HepG2 (cell line): ENCODE measurements around the gene FBXL12. TPM values are rescaled to one million over a fixed set of nuclear protein-coding genes. Genes with fewer than 3 reads are reported as not detected.

Experiments used
- ATAC-seq: fragments of 200-7000 bp; cut with Tn5 transposase; 3 replicates; pipeline ENCODE4 v1.9.1; 2020; ENCODE audit warnings: mild to moderate bottlenecking, moderate library complexity
- BruUV-seq: library from RNA; stranded (reverse); fragments of 400-500 nt; replicated peaks from 2 replicates; lab custom pipeline; 2021; lab: Mats Ljungman, UMichigan
- CTCF ChIA-PET: fragments of 300-600 bp; formaldehyde crosslinking; extraction: SDS; loops from one replicate; lab custom pipeline; 2021; ENCODE audit warnings: low total read pairs, inconsistent platforms, low intra/inter-chr PET ratio; lab: Yijun Ruan, JAX
- POLR2A ChIA-PET: fragments of 350-600 bp; sonication (Branson Sonifier 250); formaldehyde crosslinking; loops from one replicate; lab custom pipeline; 2020; ENCODE audit warnings: antibody characterized with exemption, inconsistent platforms; lab: Yijun Ruan, JAX
- DNase-seq: peaks from one replicate; pipeline ENCODE4 v3.0.0-alpha.2; 2015; ENCODE audit warnings: low spot score
- FAIRE-seq: peaks from 3 replicates; lab custom pipeline; 2011; peaks lifted over from hg19 to GRCh38; lab: Jason Lieb, UNC
- H2AFZ ChIP-seq: one replicate; pipeline ENCODE4 v1.6.1; 2011; ENCODE audit warnings: low read length, inconsistent platforms
- H3K27ac ChIP-seq: fragments of 300-600 bp; 3 replicates; pipeline ENCODE4 v1.8.0; 2011; ENCODE audit warnings: mixed run types, mild to moderate bottlenecking, mixed read lengths, low read length, inconsistent platforms; ENCODE audit not compliant: insufficient read depth; ENCODE audit errors: extremely low read length
- H3K27me3 ChIP-seq, 2 experiments: fragments of 200-600 bp in 1 of 2; 2 replicates in 1 of 2; 3 replicates in 1 of 2; pipeline versions ENCODE4 v1.6.0 to v1.8.0; 2011; ENCODE audit warnings: low read length in 2 of 2, mild to moderate bottlenecking in 2 of 2, moderate library complexity in 2 of 2, inconsistent platforms in 1 of 2; ENCODE audit not compliant: insufficient read depth in 2 of 2, control insufficient read depth in 1 of 2
- H3K36me3 ChIP-seq, 2 experiments: fragments of 200-600 bp in 1 of 2; replicated peaks in 1 of 2; 2 replicates in 1 of 2; 3 replicates in 1 of 2; pipeline versions ENCODE4 v1.5.1 to v1.8.0; 2011; ENCODE audit warnings: low read length in 2 of 2, inconsistent platforms in 1 of 2; ENCODE audit not compliant: insufficient read depth in 2 of 2, control insufficient read depth in 1 of 2
- H3K4me1 ChIP-seq: 2 replicates; pipeline ENCODE4 v1.5.1; 2012; ENCODE audit warnings: low read length, inconsistent platforms; ENCODE audit not compliant: insufficient read depth
- H3K4me2 ChIP-seq: 2 replicates; pipeline ENCODE4 v1.6.0; 2011; ENCODE audit warnings: low read depth, low read length, inconsistent platforms
- H3K4me3 ChIP-seq, 3 experiments: fragments of 200-600 bp in 1 of 3; sonication (generic), shearing (Covaris generic) in 1 of 3; replicated peaks in 1 of 3; 2 replicates each; pipeline ENCODE4 v1.5.1; 2011 to 2016; ENCODE audit warnings: low read length in 3 of 3, inconsistent platforms in 2 of 3, low read depth in 2 of 3, mild to moderate bottlenecking in 2 of 3, control low read depth in 1 of 3, mixed read lengths in 1 of 3; ENCODE audit not compliant: insufficient read depth in 1 of 3
- H3K79me2 ChIP-seq: one replicate; pipeline ENCODE4 v1.6.1; 2011; ENCODE audit warnings: low read length, inconsistent platforms; ENCODE audit not compliant: insufficient read depth
- H3K9ac ChIP-seq: 2 replicates; pipeline ENCODE4 v1.6.0; 2011; ENCODE audit warnings: mild to moderate bottlenecking, low read depth, low read length, inconsistent platforms; ENCODE audit not compliant: insufficient read depth
- H3K9me3 ChIP-seq: 2 replicates; pipeline ENCODE4 v1.5.1; 2012; ENCODE audit warnings: mild to moderate bottlenecking, low read length
- H4K20me1 ChIP-seq: 2 replicates; pipeline ENCODE4 v1.6.0; 2011; ENCODE audit warnings: inconsistent platforms, mild to moderate bottlenecking, low read length, moderate library complexity; ENCODE audit not compliant: insufficient read depth
- ETV6 ChIP-seq: sonication (generic); formaldehyde crosslinking; conservative IDR thresholded peaks from 2 replicates; pipeline ENCODE4 v1.4.0; 2020; ENCODE audit warnings: missing genetic modification reagents
- HBP1 ChIP-seq: IDR thresholded peaks from 2 replicates; pipeline ENCODE4 v1.6.1; 2016; ENCODE audit warnings: low read depth, control low read depth
- IRX3 ChIP-seq: sonication (generic); formaldehyde crosslinking; IDR thresholded peaks from 2 replicates; pipeline ENCODE4 v1.8.1; 2023; ENCODE audit warnings: mild to moderate bottlenecking, low read depth, missing genetic modification reagents, borderline replicate concordance
- JDP2 ChIP-seq: sonication (generic); formaldehyde crosslinking; IDR thresholded peaks from 2 replicates; pipeline ENCODE4 v1.8.1; 2022; ENCODE audit warnings: missing genetic modification reagents, borderline replicate concordance
- KDM5A ChIP-seq: fragments of 200-600 bp; sonication (generic); IDR thresholded peaks from 2 replicates; pipeline ENCODE4 v1.7.0; 2018; ENCODE audit warnings: antibody characterized with exemption, mild to moderate bottlenecking, low read length, borderline replicate concordance
- MED13 ChIP-seq: sonication (generic); formaldehyde crosslinking; IDR thresholded peaks from 2 replicates; pipeline ENCODE4 v1.5.0; 2020; ENCODE audit warnings: missing genetic modification reagents
- NR1H2 ChIP-seq: sonication (generic); formaldehyde crosslinking; IDR thresholded peaks from 2 replicates; pipeline ENCODE4 v1.8.1; 2022; ENCODE audit warnings: low read depth, missing genetic modification reagents, borderline replicate concordance
- NR2F1 ChIP-seq, 2 experiments: fragments of 450-650 bp in 1 of 2; formaldehyde crosslinking in 1 of 2; IDR thresholded peaks; 2 replicates each; pipeline versions ENCODE4 v1.5.0 to v1.6.1; 2016 to 2020; ENCODE audit warnings: mild to moderate bottlenecking in 1 of 2, missing compliant biosample characterization in 1 of 2, missing genetic modification reagents in 1 of 2, moderate library complexity in 1 of 2
- PITX1 ChIP-seq: sonication (generic); formaldehyde crosslinking; IDR thresholded peaks from 2 replicates; pipeline ENCODE4 v1.5.1; 2020; ENCODE audit warnings: mild to moderate bottlenecking, missing genetic modification reagents
- SMAD1 ChIP-seq: sonication (generic); formaldehyde crosslinking; IDR thresholded peaks from 2 replicates; pipeline ENCODE4 v1.4.0; 2020; ENCODE audit warnings: missing genetic modification reagents, low read depth, mild to moderate bottlenecking, borderline replicate concordance
- TBX2 ChIP-seq: sonication (generic); formaldehyde crosslinking; IDR thresholded peaks from 2 replicates; pipeline ENCODE4 v1.5.0; 2020; ENCODE audit warnings: missing genetic modification reagents, mild to moderate bottlenecking, borderline replicate concordance
- TP53 ChIP-seq: sonication (generic); formaldehyde crosslinking; conservative IDR thresholded peaks from 2 replicates; pipeline ENCODE4 v1.4.0; 2020; ENCODE audit warnings: missing genetic modification reagents
- ZFY ChIP-seq: sonication (generic); formaldehyde crosslinking; IDR thresholded peaks from 2 replicates; pipeline ENCODE4 v1.4.0; 2020; ENCODE audit warnings: missing genetic modification reagents
- ZNF275 ChIP-seq: sonication (generic); formaldehyde crosslinking; IDR thresholded peaks from 2 replicates; pipeline ENCODE4 v1.8.0; 2022; ENCODE audit warnings: missing genetic modification reagents, mild to moderate bottlenecking, inconsistent platforms, borderline replicate concordance
- ZNF30 ChIP-seq: sonication (generic); formaldehyde crosslinking; IDR thresholded peaks from 2 replicates; pipeline ENCODE4 v1.5.0; 2020; ENCODE audit warnings: mild to moderate bottlenecking, missing genetic modification reagents
- ZNF329 ChIP-seq: sonication (generic); formaldehyde crosslinking; IDR thresholded peaks from 2 replicates; pipeline ENCODE4 v1.9.0; 2021; ENCODE audit warnings: low read depth, mild to moderate bottlenecking, missing genetic modification reagents
- ZNF598 ChIP-seq: sonication (generic); formaldehyde crosslinking; IDR thresholded peaks from 2 replicates; pipeline ENCODE4 v1.5.1; 2020; ENCODE audit warnings: mild to moderate bottlenecking, missing genetic modification reagents, borderline replicate concordance
- ZNF775 ChIP-seq: sonication (generic); formaldehyde crosslinking; IDR thresholded peaks from 2 replicates; pipeline ENCODE4 v1.4.0; 2020; ENCODE audit warnings: missing genetic modification reagents, mild to moderate bottlenecking, moderate library complexity, borderline replicate concordance
- ZNF878 ChIP-seq: sonication (generic); formaldehyde crosslinking; IDR thresholded peaks from 2 replicates; pipeline ENCODE4 v1.8.1; 2023; ENCODE audit warnings: mild to moderate bottlenecking, missing genetic modification reagents, moderate library complexity
- WGBS: methylation state at CpG from one replicate; pipeline ENCODE4 v1.1.6; 2017; ENCODE audit warnings: low lambda C conversion rate; 5-methylcytosine and 5-hydroxymethylcytosine counted together
- in situ Hi-C: cut with HindIII; loops from 2 replicates; pipeline ENCODE4 v1.10.0; 2017; ENCODE audit warnings: low pct_unique_long_range_greater_than_20kb; ENCODE audit not compliant: extremely low pct_ligation_motif_present
- intact Hi-C: fragments of 100-400 bp; cut with micrococcal nuclease; formaldehyde crosslinking; loops from one replicate; pipeline ENCODE4 v1.10.0; 2022; ENCODE audit not compliant: unreplicated experiment
- polyA plus RNA-seq, 8 experiments: library from polyadenylated mRNA; depleted of rRNA in 3 of 8; stranded (reverse) in 7 of 8; unstranded in 1 of 8; fragments of >200 nt; fragmentation: Illumina TruSeq in 4 of 8; extraction: Trizol in 4 of 8; gene quantifications; 2 replicates each; pipeline versions ENCODE4 v1.2.1 to v1.2.3, GENCODE V29; 2011 to 2016; ENCODE audit warnings: low read depth in 4 of 8, missing spikeins in 1 of 8, mixed read lengths in 1 of 8; ENCODE audit not compliant: insufficient read depth in 1 of 8
- total RNA-seq, 5 experiments: library from RNA; depleted of rRNA; stranded (reverse); fragments of >200 nt; fragmentation: Illumina TruSeq; extraction: Trizol; gene quantifications; 2 replicates each; pipeline ENCODE4 v1.2.3, GENCODE V29; 2016; ENCODE audit warnings: low read depth in 1 of 5
- TF ChIP-seq, protein P1 (sequence below): sonication (generic); formaldehyde crosslinking; IDR thresholded peaks from 2 replicates; pipeline ENCODE4 v1.8.0; 2022; ENCODE audit warnings: missing genetic modification reagents, mild to moderate bottlenecking, borderline replicate concordance

Gene FBXL12
- total and polyA plus RNA-seq, 2 of the 13 experiments (the other 11 are each of a cell fraction or from before 2014, with no cell fraction given): 20.4 to 23.1 TPM

DNA sequence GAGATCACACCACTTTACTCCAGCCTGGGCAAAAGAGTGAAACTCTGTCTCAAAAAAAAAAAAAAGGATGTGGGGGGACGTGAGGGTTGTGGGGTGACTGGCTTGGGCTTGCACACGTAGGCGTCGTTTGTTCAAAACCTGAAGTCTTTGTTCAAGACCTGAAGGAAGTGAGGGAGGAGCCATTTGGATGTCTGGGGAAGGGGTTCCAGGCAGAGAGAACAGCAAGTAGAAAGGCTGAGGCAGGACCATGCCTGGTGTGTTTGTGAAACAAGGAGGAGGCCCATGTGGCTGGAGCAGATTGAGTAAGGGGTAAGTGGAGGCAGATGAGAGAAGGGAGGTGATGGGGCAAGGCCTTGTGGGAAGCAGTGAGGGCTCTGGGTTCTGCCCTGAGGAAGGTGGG, 44.1 kb upstream of the FBXL12 start:
- intact Hi-C loops: no loop called here

More for the DNA sequence above, 44.1 kb upstream of the FBXL12 start:
- Histone ChIP-seq H4K20me1 (no peaks in the 10 kb centered on the region), H3K4me1 (no peaks in the 10 kb centered on the region), H3K36me3 (no peaks in the 10 kb centered on the region), H3K79me2 (no peaks in the 10 kb centered on the region), H3K27me3 (peaks cover 4 to 26% of the 10 kb centered on the region in 2 experiments; a peak in 4 of 5 replicates), H3K9me3 (no peaks in the 10 kb centered on the region), H3K4me3 (no peak overlapping the region), H2AFZ (no peak overlapping the region), H3K4me2 (no peak overlapping the region), H3K27ac (no peak overlapping the region), H3K9ac (no peak overlapping the region)
- no peak for DNase-seq
- ATAC-seq: no peak
- CTCF ChIA-PET: no interaction called here
- no peak for FAIRE-seq
- POLR2A ChIA-PET: no interaction called here
- 37% methylated on average over 4 of the region's 4 CpGs for WGBS
- no TSS peak for BruUV-seq
- in situ Hi-C loops: no loop called here
- TF ChIP-seq HBP1 (no peak), ZNF275 (CRISPR knock-in tag) (no peak), ZNF598 (CRISPR knock-in tag) (no peak), TBX2 (CRISPR knock-in tag) (no peak), ZNF30 (no peak), ZFY (CRISPR knock-in tag) (no peak), JDP2 (CRISPR knock-in tag) (no peak), ZNF775 (CRISPR knock-in tag) (no peak), KDM5A (no peak), NR1H2 (CRISPR knock-in tag) (no peak), SMAD1 (CRISPR knock-in tag) (no peak), NR2F1 (CRISPR knock-in tag; IDR thresholded peaks at IDR 0.05) (no peak), PITX1 (CRISPR knock-in tag) (no peak), IRX3 (no peak), ZNF878 (CRISPR knock-in tag) (no peak), MED13 (CRISPR knock-in tag) (no peak), TP53 (CRISPR knock-in tag) (no peak), ZNF329 (CRISPR knock-in tag) (no peak), ETV6 (CRISPR knock-in tag) (no peak)
- TF ChIP-seq, protein P1, sequence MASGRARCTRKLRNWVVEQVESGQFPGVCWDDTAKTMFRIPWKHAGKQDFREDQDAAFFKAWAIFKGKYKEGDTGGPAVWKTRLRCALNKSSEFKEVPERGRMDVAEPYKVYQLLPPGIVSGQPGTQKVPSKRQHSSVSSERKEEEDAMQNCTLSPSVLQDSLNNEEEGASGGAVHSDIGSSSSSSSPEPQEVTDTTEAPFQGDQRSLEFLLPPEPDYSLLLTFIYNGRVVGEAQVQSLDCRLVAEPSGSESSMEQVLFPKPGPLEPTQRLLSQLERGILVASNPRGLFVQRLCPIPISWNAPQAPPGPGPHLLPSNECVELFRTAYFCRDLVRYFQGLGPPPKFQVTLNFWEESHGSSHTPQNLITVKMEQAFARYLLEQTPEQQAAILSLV (CRISPR knock-in tag): no peak
